ENCODE measurements around the gene SCNN1G.

GRCh38 chr16:23156946-23157460, 25.5 kb upstream of the SCNN1G start:
- TF ChIP-seq CTCF (IDR thresholded peaks at IDR 0.05): no peak
- no peak for TF ChIP-seq POLR2A (IDR thresholded peaks at IDR 0.05)

All from ovary (tissue), 3 donors.